GM12878 (cell line): ENCODE results near the gene FGF14.

ENCODE experiments used
- BRCA1 ChIP-seq: IDR thresholded peaks from 2 replicates; pipeline ENCODE4 v1.6.1; 2011; ENCODE audit warnings: low read depth, low read length, improper control_type of control experiment
- CTCF ChIP-seq, 3 experiments: IDR thresholded peaks in 2 of 3; conservative IDR thresholded peaks in 1 of 3; 2 replicates each; pipeline ENCODE4 v1.5.1; 2011; ENCODE audit warnings: low read depth in 3 of 3, low read length in 3 of 3, mild to moderate bottlenecking in 3 of 3, control low read depth in 2 of 3, moderate library complexity in 2 of 3, inconsistent platforms in 1 of 3, mixed read lengths in 1 of 3; ENCODE audit not compliant: control insufficient read depth in 2 of 3, insufficient read depth in 1 of 3; ENCODE audit errors: extremely low read depth in 1 of 3
- EP300 ChIP-seq, 2 experiments: fragments of 150-350 bp in 1 of 2; IDR thresholded peaks; 2 replicates each; pipeline ENCODE4 v1.6.1; 2011 to 2012; ENCODE audit warnings: low read depth in 2 of 2, low read length in 2 of 2, borderline replicate concordance in 1 of 2, improper control_type of control experiment in 1 of 2, inconsistent platforms in 1 of 2; ENCODE audit not compliant: control insufficient read depth in 1 of 2
- ETV6 ChIP-seq, 2 experiments: fragments of 450-650 bp in 1 of 2; IDR thresholded peaks in 1 of 2; conservative IDR thresholded peaks in 1 of 2; 2 replicates each; pipeline ENCODE4 v1.6.1; 2014; ENCODE audit warnings: antibody characterized with exemption in 1 of 2, borderline replicate concordance in 1 of 2, low read depth in 1 of 2, mild to moderate bottlenecking in 1 of 2, moderate library complexity in 1 of 2
- EZH2 ChIP-seq: IDR thresholded peaks from 2 replicates; pipeline ENCODE4 v1.6.1; 2012; ENCODE audit warnings: low read depth, mild to moderate bottlenecking, control low read depth, inconsistent platforms, low read length, borderline replicate concordance; ENCODE audit not compliant: control insufficient read depth
- JUND ChIP-seq: IDR thresholded peaks from 2 replicates; pipeline ENCODE4 v1.6.1; 2012; ENCODE audit warnings: low read depth, mild to moderate bottlenecking, low read length, improper control_type of control experiment, moderate library complexity
- NFYA ChIP-seq: IDR thresholded peaks from 2 replicates; pipeline ENCODE4 v1.6.1; 2011; ENCODE audit warnings: low read depth, mild to moderate bottlenecking, low read length, improper control_type of control experiment, borderline replicate concordance
- PAX5 ChIP-seq: IDR thresholded peaks from 2 replicates; pipeline ENCODE4 v1.6.1; 2011; ENCODE audit warnings: low read depth, low read length, borderline replicate concordance
- POLR2AphosphoS2 ChIP-seq: IDR thresholded peaks from 2 replicates; pipeline ENCODE4 v1.6.1; 2011; ENCODE audit warnings: low read depth, mild to moderate bottlenecking, low read length, improper control_type of control experiment, moderate library complexity
- POLR2AphosphoS5 ChIP-seq: IDR thresholded peaks from 2 replicates; pipeline ENCODE4 v1.6.1; 2011; ENCODE audit warnings: mild to moderate bottlenecking, low read length, inconsistent platforms
- RBBP5 ChIP-seq: fragments of 200-600 bp; sonication (generic); conservative IDR thresholded peaks from 2 replicates; pipeline ENCODE4 v1.6.1; 2016
- ZBTB33 ChIP-seq: fragments of 450-650 bp; IDR thresholded peaks from 2 replicates; pipeline ENCODE4 v1.6.1; 2017; ENCODE audit warnings: mild to moderate bottlenecking

- TF ChIP-seq CTCF (IDR thresholded peaks at IDR 0.05 in 2 of 3, conservative IDR thresholded peaks at IDR 0.05 in 1 of 3; ENCODE audit: control insufficient read depth in 2 of 3, extremely low read depth in 1 of 3, insufficient read depth in 1 of 3, low read depth in 3 of 3, low read length in 3 of 3) (no peak), BRCA1 (no peak), EZH2 (no peak), POLR2AphosphoS2 (no peak), PAX5 (no peak), NFYA (no peak), ZBTB33 (no peak), POLR2AphosphoS5 (no peak), RBBP5 (no peak), JUND (no peak), EP300 (IDR thresholded peaks at IDR 0.05; ENCODE audit: borderline replicate concordance in 1 of 2, control insufficient read depth in 1 of 2, low read depth in 2 of 2, low read length in 2 of 2) (no peak), ETV6 (conservative IDR thresholded peaks at IDR 0.05 in 1 of 2, IDR thresholded peaks at IDR 0.05 in 1 of 2; ENCODE audit: borderline replicate concordance in 1 of 2, low read depth in 1 of 2) (no peak)
Measured at GRCh38 chr13:102400675-102401145, 1.1 kb downstream of the FGF14 start.
